B cell (primary cell): Measurements from ENCODE around the gene RENBP. TPM values are rescaled to one million over a fixed set of nuclear protein-coding genes. Genes with fewer than 3 reads are reported as not detected.

ENCODE experiments used
- ATAC-seq: fragments of 200-7000 bp; cut with Tn5 transposase; one replicate; pipeline ENCODE4 v1.10.0; 2021; ENCODE audit warnings: low read depth, mild to moderate bottlenecking, moderate number of reproducible peaks, moderate library complexity
- CTCF ChIA-PET: fragments of 350-600 bp; sonication (Branson Sonifier 250); formaldehyde crosslinking; loops from one replicate; lab custom pipeline; 2021; ENCODE audit warnings: antibody characterized with exemption, inconsistent platforms; lab: Charles Lee
- POLR2A ChIA-PET: fragments of 350-600 bp; sonication (Branson Sonifier 250); formaldehyde crosslinking; loops from one replicate; lab custom pipeline; 2021; ENCODE audit warnings: antibody characterized with exemption; lab: Charles Lee
- DNase-seq: peaks from one replicate; pipeline ENCODE4 v3.0.0; 2013
- H2AFZ ChIP-seq: 2 replicates; pipeline ENCODE4 v1.6.1; 2012; ENCODE audit warnings: mild to moderate bottlenecking, low read depth, low read length; ENCODE audit not compliant: insufficient read depth, poor library complexity, severe bottlenecking
- H3K27ac ChIP-seq, 2 donors: 1 replicate in 1 of 2; 2 replicates in 1 of 2; pipeline ENCODE4 v1.5.1; 2012 to 2013; ENCODE audit warnings: low read length in 2 of 2, mild to moderate bottlenecking in 2 of 2, moderate library complexity in 1 of 2
- H3K27me3 ChIP-seq, 4 experiments: fragments of 200-600 bp in 1 of 4; sonication (generic) in 1 of 4; replicated peaks in 1 of 4; 1 replicate in 2 of 4; 2 replicates in 2 of 4; pipeline versions ENCODE4 v1.6.1 to v1.7.0; 2013 to 2016; ENCODE audit warnings: low read length in 3 of 4, mild to moderate bottlenecking in 2 of 4, mixed read lengths in 1 of 4, moderate library complexity in 1 of 4; ENCODE audit not compliant: insufficient read depth in 4 of 4, control insufficient read depth in 3 of 4; ENCODE audit errors: control extremely low read depth in 1 of 4
- H3K36me3 ChIP-seq, 2 experiments: replicated peaks in 1 of 2; 1 replicate in 1 of 2; 2 replicates in 1 of 2; pipeline versions ENCODE4 v1.6.1 to v1.7.1; 2013; ENCODE audit warnings: low read length in 1 of 2; ENCODE audit not compliant: insufficient read depth in 2 of 2, control insufficient read depth in 1 of 2; ENCODE audit errors: control extremely low read depth in 1 of 2, extremely low read depth in 1 of 2
- H3K4me1 ChIP-seq, 2 donors: fragments of 200-600 bp in 1 of 2; sonication (generic) in 1 of 2; 1 replicate in 1 of 2; 2 replicates in 1 of 2; pipeline versions ENCODE4 v1.5.1 to v1.6.1; 2013 to 2017; ENCODE audit warnings: low read length in 2 of 2; ENCODE audit not compliant: control insufficient read depth in 2 of 2, insufficient read depth in 2 of 2
- H3K4me2 ChIP-seq: replicated peaks from 2 replicates; pipeline ENCODE3; 2012; ENCODE audit warnings: mild to moderate bottlenecking, low read depth, low read length; ENCODE audit not compliant: poor library complexity, severe bottlenecking
- H3K4me3 ChIP-seq, 5 experiments: fragments of 200-600 bp in 1 of 5; sonication (generic) in 1 of 5; 1 replicate in 3 of 5; 2 replicates in 2 of 5; pipeline versions ENCODE4 v1.5.1 to v1.7.0; 2011 to 2016; ENCODE audit warnings: low read length in 4 of 5, mild to moderate bottlenecking in 4 of 5, low read depth in 2 of 5, control low read depth in 1 of 5, moderate library complexity in 1 of 5; ENCODE audit not compliant: insufficient read depth in 1 of 5; ENCODE audit errors: control extremely low read depth in 1 of 5, extremely low read depth in 1 of 5
- H3K79me2 ChIP-seq: fragments of 200-600 bp; sonication (generic); one replicate; pipeline ENCODE4 v1.6.0; 2016; ENCODE audit warnings: low read length; ENCODE audit not compliant: control insufficient read depth, insufficient read depth
- H3K9ac ChIP-seq: fragments of 200-600 bp; sonication (generic); 2 replicates; pipeline ENCODE4 v1.6.1; 2017; ENCODE audit warnings: mild to moderate bottlenecking, low read length, moderate library complexity
- H3K9me3 ChIP-seq, 3 donors: one replicate each; pipeline versions ENCODE4 v1.6.1 to v1.7.1; 2013; ENCODE audit warnings: low read length in 2 of 3; ENCODE audit not compliant: control insufficient read depth in 2 of 3, insufficient read depth in 1 of 3; ENCODE audit errors: control extremely low read depth in 1 of 3
- H4K20me1 ChIP-seq: 2 replicates; pipeline ENCODE4 v1.6.0; 2012; ENCODE audit warnings: mild to moderate bottlenecking, low read length; ENCODE audit not compliant: insufficient read depth, control insufficient read depth, poor library complexity, severe bottlenecking
- H3K27ac Mint-ChIP-seq: one replicate; pipeline ENCODE4 v1.8.0; 2021; ENCODE audit warnings: mixed read lengths
- H3K27me3 Mint-ChIP-seq: one replicate; pipeline ENCODE4 v1.8.0; 2021; ENCODE audit warnings: mixed read lengths
- H3K4me1 Mint-ChIP-seq: one replicate; pipeline ENCODE4 v1.8.0; 2021; ENCODE audit warnings: mixed read lengths
- H3K4me3 Mint-ChIP-seq: one replicate; pipeline ENCODE4 v1.8.0; 2021; ENCODE audit warnings: mixed read lengths
- H3K9me3 Mint-ChIP-seq: one replicate; pipeline ENCODE4 v1.8.0; 2022; ENCODE audit warnings: mixed read lengths; ENCODE audit not compliant: insufficient read depth
- EZH2 ChIP-seq: IDR thresholded peaks from 2 replicates; pipeline ENCODE4 v1.6.1; 2012; ENCODE audit warnings: borderline replicate concordance, low read depth, mild to moderate bottlenecking, moderate library complexity, low read length; ENCODE audit not compliant: insufficient read depth, poor library complexity, severe bottlenecking
- WGBS: methylation state at CpG from one replicate; pipeline ENCODE4 v1.1.5; 2013; ENCODE audit warnings: missing lambda C conversion rate; ENCODE audit not compliant: insufficient coverage; 5-methylcytosine and 5-hydroxymethylcytosine counted together
- intact Hi-C: fragments of 100-400 bp; cut with micrococcal nuclease; formaldehyde crosslinking; loops from one replicate; pipeline ENCODE4 v1.10.0; 2022
- polyA plus RNA-seq: library from polyadenylated mRNA; depleted of rRNA; stranded (reverse); fragments of >200 nt; gene quantifications from 2 replicates; pipeline ENCODE4 v1.2.3, GENCODE V29; 2012
- total RNA-seq, 2 donors: library from RNA; stranded (reverse); fragments of 120-200 nt in 1 of 2; gene quantifications; 1 replicate in 1 of 2; 2 replicates in 1 of 2; pipeline versions ENCODE4 v1.2.3 to v1.2.4, GENCODE V29; 2013 to 2022
- TF ChIP-seq, protein P1 (sequence below): fragments of 200-600 bp; IDR thresholded peaks from one replicate; pipeline ENCODE4 v1.8.0; 2022; ENCODE audit warnings: antibody characterized with exemption, mild to moderate bottlenecking

The RENBP gene
- total and polyA plus RNA-seq, 2 donors (not counting 1 experiment from before 2014, with no cell fraction given): 30.6 to 39.2 TPM

DNA sequence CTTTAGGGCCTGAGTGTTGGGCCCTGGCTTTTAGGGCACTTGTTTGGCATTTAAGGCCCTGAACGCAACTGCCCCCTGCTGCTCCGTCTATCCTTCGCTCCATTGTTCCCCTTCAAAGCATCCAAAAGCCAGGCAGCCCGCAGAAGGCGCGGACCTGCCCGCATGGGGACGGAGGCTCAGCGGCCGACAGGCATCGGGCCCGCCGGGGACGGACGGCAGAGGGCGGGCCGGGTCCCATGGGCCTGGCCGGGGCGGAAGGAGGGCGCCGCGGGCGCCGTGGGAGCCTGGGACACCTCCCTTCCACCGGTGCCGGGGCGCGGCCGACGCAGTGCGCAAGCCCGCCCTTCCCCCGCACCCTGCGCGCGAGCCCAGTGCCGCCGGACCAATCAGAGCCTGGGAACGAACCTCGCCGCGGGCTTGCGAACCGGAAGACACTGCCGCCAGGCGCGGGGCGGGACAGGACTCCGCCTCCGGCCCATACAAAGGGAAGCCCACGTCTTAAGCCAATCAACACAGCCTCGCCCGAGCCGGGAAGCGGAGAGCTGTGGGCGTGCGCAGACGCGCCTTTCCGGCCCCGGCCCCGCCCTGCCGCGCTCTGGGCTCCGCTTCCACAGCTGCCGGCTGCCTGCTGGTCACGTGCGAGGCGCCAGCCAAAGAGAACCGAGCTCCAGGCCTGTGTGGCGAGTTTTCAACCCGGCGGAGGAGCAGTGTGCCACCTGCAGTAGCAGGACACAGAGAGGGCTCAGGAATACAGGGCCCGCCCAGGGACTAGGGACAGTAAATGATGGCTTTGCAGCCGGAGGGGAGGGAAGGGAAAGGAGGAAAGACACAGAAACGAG is 16.3 kb downstream of the RENBP start:
- ATAC-seq (peak; percentile 62), DNase-seq (peak; percentile 95)
- Histone ChIP-seq H3K9me3 (no peaks in the 10 kb centered on the region), H3K4me1 (peaks cover 41 to 45% of the 10 kb centered on the region in 2 donors), H3K27me3 (no peaks in the 10 kb centered on the region), H2AFZ (peak overlapping the region; percentile 27), H3K79me2 (peaks cover 33% of the 10 kb centered on the region), H3K4me2 (peak overlapping the region; percentile 98), H3K4me3 (peak overlapping the region; percentile 73 to 88 (median 78)), H3K36me3 (peaks cover 0 to 26% of the 10 kb centered on the region in 2 experiments), H3K9ac (peak overlapping the region; percentile 96), H4K20me1 (peaks cover 4% of the 10 kb centered on the region), H3K27ac (peak overlapping the region; percentile 96 to 98)
- H3K9me3 Mint-ChIP-seq: no peaks in the 10 kb centered on the region
- peak overlapping the region; percentile 98 for H3K27ac Mint-ChIP-seq
- WGBS: 0% methylated on average over 58 of the region's 76 CpGs
- peak overlapping the region; percentile 92 for H3K4me3 Mint-ChIP-seq
- CTCF ChIA-PET: interaction anchor here (0.6 to 13.1 kb wide), 4 partner anchors 18 to 165 kb away, joined by 3 to 325 read pairs (median 4); partner anchors contain the start of genes PLXNB3 and RENBP
- intact Hi-C loops: loop anchor here (1.0 to 5.0 kb wide), 5 partner anchors 41 to 443 kb away; partner anchors contain the start of genes HCFC1, IDH3G, L1CAM and SSR4
- no peaks in the 10 kb centered on the region for H3K27me3 Mint-ChIP-seq
- TF ChIP-seq EZH2: no peak
- POLR2A ChIA-PET: interaction anchor here (0.6 to 5.2 kb wide), 8 partner anchors 19 to 562 kb away, joined by 3 to 58 read pairs (median 6); partner anchors contain the start of genes HCFC1, IDH3G, RENBP and SLC10A3
- peaks cover 35% of the 10 kb centered on the region for H3K4me1 Mint-ChIP-seq

DNA sequence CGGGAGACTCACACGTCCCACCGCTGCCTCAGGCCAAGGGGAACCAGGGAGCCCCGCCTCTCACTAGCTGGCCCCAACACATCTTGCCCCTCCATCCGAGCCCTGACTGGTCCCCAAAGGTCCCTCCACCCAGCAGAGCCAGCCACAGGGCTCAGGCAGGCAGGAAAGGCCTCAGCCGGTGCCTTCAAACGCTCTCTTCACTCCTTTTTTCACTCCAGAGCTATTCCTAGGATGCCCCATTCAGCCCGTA is 16.8 kb downstream of the RENBP start:
- Histone ChIP-seq H3K36me3 (peaks cover 0 to 27% of the 10 kb centered on the region in 2 experiments), H3K79me2 (peaks cover 33% of the 10 kb centered on the region), H3K9me3 (no peaks in the 10 kb centered on the region), H2AFZ (peak overlapping the region; percentile 27), H3K27ac (peak overlapping the region; percentile 96 to 98), H3K4me2 (peak overlapping the region; percentile 98), H4K20me1 (peaks cover 10% of the 10 kb centered on the region), H3K27me3 (no peaks in the 10 kb centered on the region), H3K9ac (peak overlapping the region; percentile 96), H3K4me1 (peaks cover 43 to 51% of the 10 kb centered on the region in 2 donors), H3K4me3 (peak overlapping the region; percentile 73 to 88 (median 78))
- no peaks in the 10 kb centered on the region for H3K9me3 Mint-ChIP-seq
- peaks cover 41% of the 10 kb centered on the region for H3K4me1 Mint-ChIP-seq
- peak overlapping the region; percentile 92 for H3K4me3 Mint-ChIP-seq
- peak overlapping the region; percentile 98 for H3K27ac Mint-ChIP-seq
- no peak for DNase-seq
- no peaks in the 10 kb centered on the region for H3K27me3 Mint-ChIP-seq
- intact Hi-C loops: loop anchor here (2.0 to 5.0 kb wide), 2 partner anchors 40 to 443 kb away; partner anchors contain the start of gene L1CAM
- TF ChIP-seq EZH2: no peak
- TF ChIP-seq, protein P1, sequence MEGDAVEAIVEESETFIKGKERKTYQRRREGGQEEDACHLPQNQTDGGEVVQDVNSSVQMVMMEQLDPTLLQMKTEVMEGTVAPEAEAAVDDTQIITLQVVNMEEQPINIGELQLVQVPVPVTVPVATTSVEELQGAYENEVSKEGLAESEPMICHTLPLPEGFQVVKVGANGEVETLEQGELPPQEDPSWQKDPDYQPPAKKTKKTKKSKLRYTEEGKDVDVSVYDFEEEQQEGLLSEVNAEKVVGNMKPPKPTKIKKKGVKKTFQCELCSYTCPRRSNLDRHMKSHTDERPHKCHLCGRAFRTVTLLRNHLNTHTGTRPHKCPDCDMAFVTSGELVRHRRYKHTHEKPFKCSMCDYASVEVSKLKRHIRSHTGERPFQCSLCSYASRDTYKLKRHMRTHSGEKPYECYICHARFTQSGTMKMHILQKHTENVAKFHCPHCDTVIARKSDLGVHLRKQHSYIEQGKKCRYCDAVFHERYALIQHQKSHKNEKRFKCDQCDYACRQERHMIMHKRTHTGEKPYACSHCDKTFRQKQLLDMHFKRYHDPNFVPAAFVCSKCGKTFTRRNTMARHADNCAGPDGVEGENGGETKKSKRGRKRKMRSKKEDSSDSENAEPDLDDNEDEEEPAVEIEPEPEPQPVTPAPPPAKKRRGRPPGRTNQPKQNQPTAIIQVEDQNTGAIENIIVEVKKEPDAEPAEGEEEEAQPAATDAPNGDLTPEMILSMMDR: no peak
- CTCF ChIA-PET: interaction anchor here (0.6 to 13.1 kb wide), 3 partner anchors 19 to 109 kb away, joined by 3 to 325 read pairs (median 4); partner anchors contain the start of gene RENBP
- POLR2A ChIA-PET: interaction anchor here (1.2 to 5.2 kb wide), 9 partner anchors 19 to 563 kb away, joined by 3 to 58 read pairs (median 6); partner anchors contain the start of genes HCFC1, IDH3G, RENBP and RPL10
- WGBS: 0% methylated on average over 7 of the region's 8 CpGs
- ATAC-seq: no peak
